DND-41 (cell line): Measurements from ENCODE around the gene TNKS2.

ENCODE experiments used
- EZH2 ChIP-seq: IDR thresholded peaks from 3 replicates; pipeline ENCODE4 v1.6.1; 2012; ENCODE audit warnings: borderline replicate concordance, low read depth, mild to moderate bottlenecking, moderate library complexity, low read length, inconsistent platforms; ENCODE audit not compliant: severe bottlenecking
- TF ChIP-seq, protein P1 (sequence below): IDR thresholded peaks from 2 replicates; pipeline ENCODE4 v1.5.1; 2012; ENCODE audit warnings: borderline replicate concordance, low read length, moderate library complexity, mild to moderate bottlenecking; ENCODE audit not compliant: poor library complexity, severe bottlenecking; ENCODE audit errors: extremely low read depth

DNA sequence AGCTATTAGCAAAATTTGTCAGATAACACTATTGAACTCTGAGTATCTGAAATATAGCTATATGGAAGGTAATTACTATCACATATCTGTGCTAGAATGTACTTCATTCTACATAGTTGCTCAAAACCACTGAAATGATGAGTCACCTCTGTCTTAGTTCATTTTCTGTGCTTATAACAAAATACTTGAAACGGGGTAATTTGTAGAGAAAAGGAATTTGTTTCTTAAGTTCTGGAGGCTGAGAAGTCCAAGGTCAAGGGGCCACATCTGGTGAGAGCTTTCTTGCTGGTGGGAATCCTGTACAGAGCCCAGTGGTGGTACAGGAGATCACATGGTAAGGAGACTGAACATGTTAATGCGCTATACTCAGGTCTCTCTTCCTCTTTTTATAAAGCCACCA, 41.9 kb upstream of the TNKS2 start:
- TF ChIP-seq, protein P1, sequence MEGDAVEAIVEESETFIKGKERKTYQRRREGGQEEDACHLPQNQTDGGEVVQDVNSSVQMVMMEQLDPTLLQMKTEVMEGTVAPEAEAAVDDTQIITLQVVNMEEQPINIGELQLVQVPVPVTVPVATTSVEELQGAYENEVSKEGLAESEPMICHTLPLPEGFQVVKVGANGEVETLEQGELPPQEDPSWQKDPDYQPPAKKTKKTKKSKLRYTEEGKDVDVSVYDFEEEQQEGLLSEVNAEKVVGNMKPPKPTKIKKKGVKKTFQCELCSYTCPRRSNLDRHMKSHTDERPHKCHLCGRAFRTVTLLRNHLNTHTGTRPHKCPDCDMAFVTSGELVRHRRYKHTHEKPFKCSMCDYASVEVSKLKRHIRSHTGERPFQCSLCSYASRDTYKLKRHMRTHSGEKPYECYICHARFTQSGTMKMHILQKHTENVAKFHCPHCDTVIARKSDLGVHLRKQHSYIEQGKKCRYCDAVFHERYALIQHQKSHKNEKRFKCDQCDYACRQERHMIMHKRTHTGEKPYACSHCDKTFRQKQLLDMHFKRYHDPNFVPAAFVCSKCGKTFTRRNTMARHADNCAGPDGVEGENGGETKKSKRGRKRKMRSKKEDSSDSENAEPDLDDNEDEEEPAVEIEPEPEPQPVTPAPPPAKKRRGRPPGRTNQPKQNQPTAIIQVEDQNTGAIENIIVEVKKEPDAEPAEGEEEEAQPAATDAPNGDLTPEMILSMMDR = no peak
- TF ChIP-seq EZH2 = no peak
